ENCODE measurements around the gene TSG101. TPM values are rescaled to one million over a fixed set of nuclear protein-coding genes. Genes with fewer than 3 reads are reported as not detected.

TSG101 gene
- total and polyA plus RNA-seq, 10 of the 15 experiments (the other 5 are each of a cell fraction or from before 2014, with no cell fraction given): 22.3 to 147 (median 84.9) TPM

- TF ChIP-seq RELB (IDR thresholded peaks at IDR 0.05; ENCODE audit: low read depth) (peak; percentile 79; the same call in 1 of the 2 replicates), JUNB (IDR thresholded peaks at IDR 0.05) (no peak; the same call in 1 of the 2 replicates), EED (IDR thresholded peaks at IDR 0.05; ENCODE audit: low read depth) (peak; percentile 37; the same call in 1 of the 2 replicates), USF2 (IDR thresholded peaks at IDR 0.05; ENCODE audit: borderline replicate concordance, low read depth, low read length) (no peak), SMC3 (IDR thresholded peaks at IDR 0.05; ENCODE audit: borderline replicate concordance, low read length) (peak; percentile 12; the same call in 1 of the 2 replicates), EZH2 (IDR thresholded peaks at IDR 0.05; ENCODE audit: borderline replicate concordance, control insufficient read depth, low read depth, low read length) (no peak), ZBTB40 (IDR thresholded peaks at IDR 0.05; ENCODE audit: borderline replicate concordance) (peak; percentile 97), ZBED1 (IDR thresholded peaks at IDR 0.05; ENCODE audit: borderline replicate concordance) (0 out of 2 replicates have a peak, but pooled peaks have one; percentile 66), NBN (IDR thresholded peaks at IDR 0.05) (peak; percentile 95), SPI1 (IDR thresholded peaks at IDR 0.05; ENCODE audit: borderline replicate concordance, insufficient read depth, low read depth, low read length) (peak; percentile 62; the same call in 1 of the 2 replicates), CHD4 (IDR thresholded peaks at IDR 0.05) (no peak), PKNOX1 (IDR thresholded peaks at IDR 0.05) (peak; percentile 72), E2F8 (IDR thresholded peaks at IDR 0.05; ENCODE audit: low read depth, partially characterized antibody) (peak; percentile 88), CREB1 (IDR thresholded peaks at IDR 0.05; ENCODE audit: low read depth) (peak; percentile 94), ELK1 (IDR thresholded peaks at IDR 0.05; ENCODE audit: low read depth, low read length) (peak; percentile 89)
Observed at GRCh38 chr11:18526521-18527296, at the start of gene TSG101 (continued).

All from GM12878 (cell line).